ENCODE measurements around the gene RNF225. TPM values are rescaled to one million over a fixed set of nuclear protein-coding genes. Genes with fewer than 3 reads are reported as not detected.
"Not testable (repeated sequence)": the region's sequence is repeated elsewhere in the genome, so short reads cannot be mapped to it uniquely, and the experiment has no call there.

Gene RNF225
- total RNA-seq, 1 donor from 2014 or later, result not detected

GRCh38 chr19:58357481-58358145, 37.8 kb upstream of the RNF225 start:
- DNase-seq (no peak), ATAC-seq (ENCODE audit: poor library complexity) (no peak)
- intact Hi-C loops (cut with DNase I), result no loop called here

- intact Hi-C loops (cut with DNase I), result no loop called here
- ATAC-seq (ENCODE audit: poor library complexity) (peak; percentile 29), DNase-seq (peak; percentile 64)
Observed at GRCh38 chr19:58361900-58362271, 33.6 kb upstream of the RNF225 start.

- intact Hi-C loops (cut with DNase I), result no loop called here
- DNase-seq (peak; percentile 99), ATAC-seq (ENCODE audit: poor library complexity) (peak; percentile 96)
Observed at GRCh38 chr19:58362272-58362994, 33.0 kb upstream of the RNF225 start, which contains the start of gene ZNF497. ZNF497 (minus strand) TSS chr19:58362751; CDS start chr19:58357635, 5,116 bp downstream.

- no peak for DNase-seq
Observed at GRCh38 chr19:58364146-58364545, 31.3 kb upstream of the RNF225 start.

GRCh38 chr19:58366585-58367430, 28.6 kb upstream of the RNF225 start:
- ATAC-seq (ENCODE audit: poor library complexity) (no peak), DNase-seq (no peak)
- intact Hi-C loops (cut with DNase I), result no loop called here

More at GRCh38 chr19:58364146-58364545, 31.3 kb upstream of the RNF225 start:
- ATAC-seq (ENCODE audit: poor library complexity), result no peak
- intact Hi-C loops (cut with DNase I), result no loop called here

- intact Hi-C loops (cut with DNase I), result no loop called here
- ATAC-seq (ENCODE audit: poor library complexity), result no peak
Observed at GRCh38 chr19:58367698-58368454, 27.6 kb upstream of the RNF225 start.

GRCh38 chr19:58368561-58369360, 26.7 kb upstream of the RNF225 start:
- ATAC-seq (ENCODE audit: poor library complexity) (no peak), DNase-seq (no peak)
- intact Hi-C loops (cut with DNase I), result no loop called here

More at GRCh38 chr19:58367698-58368454, 27.6 kb upstream of the RNF225 start:
- no peak for DNase-seq

GRCh38 chr19:58372311-58373133, 22.9 kb upstream of the RNF225 start:
- DNase-seq, result no peak
- intact Hi-C loops (cut with DNase I), result no loop called here
- peak; percentile 91 for ATAC-seq (ENCODE audit: poor library complexity)

- ATAC-seq (ENCODE audit: poor library complexity), result no peak
- intact Hi-C loops (cut with DNase I), result no loop called here
- DNase-seq, result no peak
Observed at GRCh38 chr19:58374200-58374599, 21.3 kb upstream of the RNF225 start.

GRCh38 chr19:58376724-58377123, 18.7 kb upstream of the RNF225 start:
- intact Hi-C loops (cut with DNase I); ATAC-seq (ENCODE audit: poor library complexity); DNase-seq: not testable (repeated sequence)

GRCh38 chr19:58379246-58379645, 16.2 kb upstream of the RNF225 start:
- ATAC-seq (ENCODE audit: poor library complexity) (no peak), DNase-seq (no peak)
- intact Hi-C loops (cut with DNase I), result no loop called here

GRCh38 chr19:58380037-58380661, 15.3 kb upstream of the RNF225 start:
- intact Hi-C loops (cut with DNase I), result no loop called here
- no peak for ATAC-seq (ENCODE audit: poor library complexity)

GRCh38 chr19:58380662-58381459, 14.6 kb upstream of the RNF225 start, which contains the start of gene ZNF837:
ZNF837 (minus strand) TSS chr19:58381030; CDS start chr19:58369332, 11,698 bp downstream.
- intact Hi-C loops (cut with DNase I), result no loop called here
- ATAC-seq (ENCODE audit: poor library complexity) (peak; percentile 97), DNase-seq (peak; percentile 99)

More at GRCh38 chr19:58380037-58380661, 15.3 kb upstream of the RNF225 start:
- no peak for DNase-seq

- intact Hi-C loops (cut with DNase I), result no loop called here
Observed at GRCh38 chr19:58381460-58382212, 13.8 kb upstream of the RNF225 start.

More at GRCh38 chr19:58381460-58382212, 13.8 kb upstream of the RNF225 start:
- DNase-seq (no peak), ATAC-seq (ENCODE audit: poor library complexity) (no peak)
